CD4-positive, alpha-beta T cell (primary cell): Measurements from ENCODE around the gene SAP30L. TPM values are rescaled to one million over a fixed set of nuclear protein-coding genes. Genes with fewer than 3 reads are reported as not detected.

Experiments used
- ATAC-seq: fragments of 200-7000 bp; cut with Tn5 transposase; one replicate; pipeline ENCODE4 v1.10.0; 2022; ENCODE audit warnings: mild to moderate bottlenecking; ENCODE audit not compliant: poor library complexity
- CTCF ChIA-PET: fragments of 350-600 bp; sonication (Branson Sonifier 250); formaldehyde crosslinking; loops from one replicate; lab custom pipeline; 2021; ENCODE audit warnings: antibody characterized with exemption, inconsistent platforms; lab: Charles Lee
- POLR2A ChIA-PET: fragments of 350-600 bp; sonication (Branson Sonifier 250); formaldehyde crosslinking; loops from one replicate; lab custom pipeline; 2021; ENCODE audit warnings: antibody characterized with exemption, inconsistent platforms; lab: Charles Lee
- DNase-seq, 14 experiments: peaks; one replicate each; pipeline ENCODE4 v3.0.0-alpha.2; 2013 to 2020; ENCODE audit warnings: mixed read lengths in 2 of 14
- H3K27ac ChIP-seq, 2 donors: one replicate each; pipeline versions ENCODE4 v1.5.1 to v1.7.0; 2013; ENCODE audit warnings: low read length in 2 of 2, low read depth in 1 of 2, mild to moderate bottlenecking in 1 of 2
- H3K27me3 ChIP-seq, 2 experiments: 1 replicate in 1 of 2; 2 replicates in 1 of 2; pipeline versions ENCODE4 v1.6.1 to v1.7.0; 2013; ENCODE audit warnings: low read length in 2 of 2, control low read depth in 1 of 2, mild to moderate bottlenecking in 1 of 2, moderate library complexity in 1 of 2; ENCODE audit not compliant: insufficient read depth in 2 of 2, control insufficient read depth in 1 of 2
- H3K36me3 ChIP-seq: one replicate; pipeline ENCODE4 v1.6.1; 2013; ENCODE audit warnings: low read length, control low read depth; ENCODE audit not compliant: insufficient read depth
- H3K4me1 ChIP-seq: one replicate; pipeline ENCODE4 v1.6.1; 2013; ENCODE audit warnings: low read length, control low read depth; ENCODE audit not compliant: insufficient read depth
- H3K4me3 ChIP-seq: one replicate; pipeline ENCODE4 v1.5.1; 2013; ENCODE audit warnings: mild to moderate bottlenecking, low read length, moderate library complexity
- H3K9me3 ChIP-seq, 2 experiments: 1 replicate in 1 of 2; 2 replicates in 1 of 2; pipeline versions ENCODE4 v1.6.1 to v1.7.0; 2013; ENCODE audit warnings: low read length in 2 of 2, mild to moderate bottlenecking in 2 of 2, control low read depth in 1 of 2, moderate library complexity in 1 of 2; ENCODE audit not compliant: control insufficient read depth in 1 of 2, insufficient read depth in 1 of 2
- H3K27ac Mint-ChIP-seq: one replicate; pipeline ENCODE4 v1.8.0; 2020; ENCODE audit warnings: mixed read lengths
- H3K27me3 Mint-ChIP-seq: one replicate; pipeline ENCODE4 v1.8.0; 2021; ENCODE audit warnings: mixed read lengths
- H3K36me3 Mint-ChIP-seq: one replicate; pipeline ENCODE4 v1.8.0; 2021; ENCODE audit warnings: low read depth, mixed read lengths
- H3K4me1 Mint-ChIP-seq: one replicate; pipeline ENCODE4 v1.8.0; 2021; ENCODE audit warnings: low read depth, mixed read lengths
- H3K4me3 Mint-ChIP-seq: one replicate; pipeline ENCODE4 v1.8.0; 2020; ENCODE audit warnings: mild to moderate bottlenecking, mixed read lengths
- H3K9me3 Mint-ChIP-seq: one replicate; pipeline ENCODE4 v1.8.0; 2020; ENCODE audit warnings: mixed read lengths
- CTCF ChIP-seq: fragments of 200-600 bp; IDR thresholded peaks from one replicate; pipeline ENCODE4 v1.8.0; 2022; ENCODE audit warnings: antibody characterized with exemption, mild to moderate bottlenecking
- intact Hi-C, 2 experiments: fragments of 100-400 bp; cut with DNase I in 1 of 2; cut with micrococcal nuclease in 1 of 2; formaldehyde crosslinking; loops; one replicate each; pipeline versions ENCODE4 v1.15.1 to v1.9.0; 2023 to 2025; cut with DNase I, micrococcal nuclease
- total RNA-seq, 174 experiments: library from RNA in 2 of 174; stranded (reverse) in 2 of 174; gene quantifications; one replicate each; pipeline ENCODE4 v1.2.3 and lab custom pipeline; 2021 to 2026

SAP30L gene
- total RNA-seq, 2 experiments from 2014 or later = 32.2 to 33.6 TPM

- ChIA-PET POLR2A (no interaction called here), CTCF (no interaction called here)
- Mint-ChIP-seq H3K27ac (no peak overlapping the region), H3K9me3 (no peaks in the 10 kb centered on the region), H3K4me3 (no peak overlapping the region), H3K4me1 (no peaks in the 10 kb centered on the region), H3K36me3 (peaks cover 55% of the 10 kb centered on the region), H3K27me3 (no peaks in the 10 kb centered on the region)
- DNase-seq = no peak
- Histone ChIP-seq H3K9me3 (no peaks in the 10 kb centered on the region), H3K4me1 (no peaks in the 10 kb centered on the region), H3K27me3 (no peaks in the 10 kb centered on the region), H3K4me3 (no peak overlapping the region), H3K36me3 (peaks cover 54% of the 10 kb centered on the region), H3K27ac (no peak overlapping the region)
- no peak for ATAC-seq
- intact Hi-C loops = no loop called here
- TF ChIP-seq CTCF = no peak
Observed at GRCh38 chr5:154412925-154413324, 32.9 kb upstream of the SAP30L start.

- Histone ChIP-seq H3K36me3 (peaks cover 59% of the 10 kb centered on the region), H3K9me3 (no peaks in the 10 kb centered on the region), H3K27ac (no peak overlapping the region), H3K27me3 (no peaks in the 10 kb centered on the region), H3K4me3 (no peak overlapping the region), H3K4me1 (no peaks in the 10 kb centered on the region)
- no peak overlapping the region for H3K4me3 Mint-ChIP-seq
- H3K9me3 Mint-ChIP-seq = no peaks in the 10 kb centered on the region
- intact Hi-C loops = no loop called here
- CTCF ChIA-PET = interaction anchor here (0.8 kb wide), 1 partner anchor 10 kb away, joined by 3 read pairs; no protein-coding TSS in a partner anchor
- no peak for DNase-seq
- TF ChIP-seq CTCF = no peak
- H3K27ac Mint-ChIP-seq = no peak overlapping the region
- H3K36me3 Mint-ChIP-seq = peaks cover 62% of the 10 kb centered on the region
- no peaks in the 10 kb centered on the region for H3K27me3 Mint-ChIP-seq
- POLR2A ChIA-PET = interaction anchor here (0.6 kb wide), 1 partner anchor 22 kb away, joined by 3 read pairs; no protein-coding TSS in a partner anchor
- ATAC-seq = no peak
- H3K4me1 Mint-ChIP-seq = no peaks in the 10 kb centered on the region
Observed at GRCh38 chr5:154415114-154415513, 30.7 kb upstream of the SAP30L start.

- DNase-seq (no peak), ATAC-seq (no peak)
- POLR2A ChIA-PET = no interaction called here
- Mint-ChIP-seq H3K9me3 (peaks cover 2% of the 10 kb centered on the region), H3K4me3 (no peak overlapping the region), H3K36me3 (peaks cover 54% of the 10 kb centered on the region), H3K27ac (no peak overlapping the region), H3K4me1 (no peaks in the 10 kb centered on the region), H3K27me3 (no peaks in the 10 kb centered on the region)
- H3K9me3 ChIP-seq = no peaks in the 10 kb centered on the region
- CTCF ChIA-PET = no interaction called here
- H3K27me3 ChIP-seq = no peaks in the 10 kb centered on the region
- peaks cover 44% of the 10 kb centered on the region for H3K36me3 ChIP-seq
- no peak overlapping the region for H3K4me3 ChIP-seq
- intact Hi-C loops = no loop called here
- TF ChIP-seq CTCF = no peak
- no peaks in the 10 kb centered on the region for H3K4me1 ChIP-seq
- no peak overlapping the region for H3K27ac ChIP-seq
Observed at GRCh38 chr5:154418344-154418820, 27.4 kb upstream of the SAP30L start.
